Endothelial cell of umbilical vein (primary cell): ENCODE results near the gene DPY19L3. TPM values are rescaled to one million over a fixed set of nuclear protein-coding genes. Genes with fewer than 3 reads are reported as not detected.

Experiments used
- Bru-seq: library from RNA; stranded (reverse); fragments of 400-500 nt; gene quantifications from one replicate; lab custom pipeline; 2021; lab: Mats Ljungman, UMichigan
- BruChase-seq, 2 experiments: library from RNA; stranded (reverse); fragments of 400-500 nt; gene quantifications; one replicate each; lab custom pipeline; 2021; lab: Mats Ljungman, UMichigan
- BruUV-seq: library from RNA; stranded (reverse); fragments of 400-500 nt; replicated peaks from 2 replicates; lab custom pipeline; 2021; lab: Mats Ljungman, UMichigan
- CTCF ChIA-PET: fragments of 300-600, 350-600 bp; sonication (Branson Sonifier 250); formaldehyde crosslinking; loops from one replicate; lab custom pipeline; 2021; ENCODE audit warnings: antibody characterized with exemption, inconsistent platforms; lab: Charles Lee
- POLR2A ChIA-PET: fragments of 300-600, 350-600 bp; sonication (Branson Sonifier 250); formaldehyde crosslinking; loops from one replicate; lab custom pipeline; 2021; ENCODE audit warnings: antibody characterized with exemption, inconsistent platforms; lab: Charles Lee
- DNase-seq: peaks from one replicate; pipeline ENCODE4 v3.0.0-alpha.2; 2011; ENCODE audit warnings: low read depth, low spot score
- FAIRE-seq: peaks from 2 replicates; lab custom pipeline; 2011; peaks lifted over from hg19 to GRCh38; lab: Jason Lieb, UNC
- H2AFZ ChIP-seq: 2 replicates; pipeline ENCODE4 v1.6.0; 2012; ENCODE audit warnings: low read depth, low read length, control low read depth, inconsistent platforms
- H3K27ac ChIP-seq: 2 replicates; pipeline ENCODE4 v1.5.1; 2011; ENCODE audit warnings: low read depth, mild to moderate bottlenecking, control low read depth, low read length, moderate library complexity; ENCODE audit not compliant: insufficient read depth
- H3K27me3 ChIP-seq, 2 experiments: 2 replicates each; pipeline versions ENCODE4 v1.6.0 to v1.6.1; 2011; ENCODE audit warnings: low read length in 2 of 2, mixed read lengths in 1 of 2; ENCODE audit not compliant: control insufficient read depth in 2 of 2, insufficient read depth in 2 of 2
- H3K36me3 ChIP-seq, 2 experiments: 2 replicates in 1 of 2; 3 replicates in 1 of 2; pipeline ENCODE4 v1.5.1; 2011; ENCODE audit warnings: low read length in 2 of 2, mild to moderate bottlenecking in 1 of 2, moderate library complexity in 1 of 2; ENCODE audit not compliant: control insufficient read depth in 2 of 2, insufficient read depth in 2 of 2; ENCODE audit errors: extremely low read depth in 1 of 2
- H3K4me1 ChIP-seq: 3 replicates; pipeline ENCODE4 v1.5.1; 2011; ENCODE audit warnings: mild to moderate bottlenecking, low read length; ENCODE audit not compliant: control insufficient read depth, insufficient read depth; ENCODE audit errors: extremely low read depth
- H3K4me2 ChIP-seq: 2 replicates; pipeline ENCODE4 v1.6.1; 2011; ENCODE audit warnings: low read length, control low read depth, mixed read lengths; ENCODE audit not compliant: insufficient read depth
- H3K4me3 ChIP-seq, 3 experiments: fragments of 200-600 bp in 1 of 3; sonication (generic), shearing (Covaris generic) in 1 of 3; replicated peaks in 1 of 3; 2 replicates each; pipeline ENCODE4 v1.5.1; 2011 to 2016; ENCODE audit warnings: control low read depth in 3 of 3, low read length in 3 of 3, mild to moderate bottlenecking in 2 of 3, inconsistent platforms in 1 of 3, low read depth in 1 of 3, moderate library complexity in 1 of 3; ENCODE audit not compliant: insufficient read depth in 1 of 3
- H3K79me2 ChIP-seq: 2 replicates; pipeline ENCODE4 v1.6.0; 2012; ENCODE audit warnings: low read length, inconsistent platforms; ENCODE audit not compliant: control insufficient read depth, insufficient read depth
- H3K9ac ChIP-seq: replicated peaks from 2 replicates; pipeline ENCODE3; 2011; ENCODE audit warnings: low read length, control low read depth; ENCODE audit not compliant: insufficient read depth; ENCODE audit errors: extremely low read depth
- H3K9me1 ChIP-seq: replicated peaks from 3 replicates; pipeline ENCODE4 v1.6.0; 2011; ENCODE audit warnings: mild to moderate bottlenecking, low read length; ENCODE audit not compliant: control insufficient read depth, insufficient read depth; ENCODE audit errors: extremely low read depth
- H3K9me3 ChIP-seq: replicated peaks from 2 replicates; pipeline ENCODE4 v1.5.1; 2012; ENCODE audit warnings: low read length, inconsistent platforms; ENCODE audit not compliant: control insufficient read depth, insufficient read depth
- H4K20me1 ChIP-seq: replicated peaks from 2 replicates; pipeline ENCODE3; 2011; ENCODE audit warnings: mild to moderate bottlenecking, low read length; ENCODE audit not compliant: control insufficient read depth, insufficient read depth; ENCODE audit errors: extremely low read depth
- CTCF ChIP-seq, 2 donors: IDR thresholded peaks; 1 replicate in 1 of 2; 2 replicates in 1 of 2; pipeline ENCODE4 v1.5.1; 2011; ENCODE audit warnings: low read length in 2 of 2, mild to moderate bottlenecking in 2 of 2, moderate library complexity in 2 of 2, control low read depth in 1 of 2, inconsistent platforms in 1 of 2, low read depth in 1 of 2; ENCODE audit not compliant: insufficient read depth in 1 of 2; ENCODE audit errors: extremely low read depth in 1 of 2
- EZH2 ChIP-seq: IDR thresholded peaks from 2 replicates; pipeline ENCODE4 v1.6.1; 2012; ENCODE audit warnings: borderline replicate concordance, low read depth, mild to moderate bottlenecking, moderate library complexity, low read length, inconsistent platforms; ENCODE audit not compliant: severe bottlenecking
- FOS ChIP-seq: IDR thresholded peaks from 2 replicates; pipeline ENCODE4 v1.6.1; 2011; ENCODE audit warnings: mild to moderate bottlenecking, low read length, moderate library complexity, borderline replicate concordance; ENCODE audit not compliant: insufficient read depth
- GATA2 ChIP-seq: IDR thresholded peaks from 2 replicates; pipeline ENCODE4 v1.7.0; 2011; ENCODE audit warnings: low read depth, mild to moderate bottlenecking, moderate library complexity, mixed read lengths, low read length; ENCODE audit not compliant: insufficient read length, insufficient read depth
- JUN ChIP-seq: IDR thresholded peaks from 2 replicates; pipeline ENCODE4 v1.6.1; 2011; ENCODE audit warnings: borderline replicate concordance, low read depth; ENCODE audit not compliant: insufficient read length, insufficient read depth
- MAX ChIP-seq: IDR thresholded peaks from 2 replicates; pipeline ENCODE4 v1.6.1; 2011; ENCODE audit not compliant: insufficient read depth, insufficient read length
- MYC ChIP-seq: IDR thresholded peaks from one replicate; pipeline ENCODE4 v1.6.1; 2011; ENCODE audit warnings: mild to moderate bottlenecking, low read depth, low read length
- POLR2A ChIP-seq: IDR thresholded peaks from 2 replicates; pipeline ENCODE4 v1.6.1; 2012; ENCODE audit warnings: low read depth, mild to moderate bottlenecking, control low read depth, low read length
- POLR2AphosphoS5 ChIP-seq: IDR thresholded peaks from 2 replicates; pipeline ENCODE4 v1.6.1; 2012; ENCODE audit warnings: low read depth, mild to moderate bottlenecking, control low read depth, low read length, moderate library complexity; ENCODE audit not compliant: insufficient read depth
- dilution Hi-C: fragments of 300-500 bp; cut with MboI; formaldehyde crosslinking; loops from one replicate; pipeline ENCODE4 v1.15.0; 2019; ENCODE audit warnings: low sequenced_read_pairs; ENCODE audit not compliant: extremely low pct_ligation_motif_present
- intact Hi-C: fragments of 100-400 bp; cut with micrococcal nuclease; formaldehyde crosslinking; loops from one replicate; pipeline ENCODE4 v1.10.0; 2022
- long read RNA-seq: library from polyadenylated mRNA; stranded (forward); transcript quantifications from one replicate; pipeline ENCODE4 v2.0.0, GENCODE V29; 2021
- polyA minus RNA-seq, 3 experiments: library from RNA; depleted of rRNA, polyadenylated mRNA; stranded (reverse); fragments of >200 nt; gene quantifications; 1 replicate in 1 of 3; 2 replicates in 2 of 3; pipeline ENCODE4 v1.2.3, GENCODE V29; 2011
- polyA plus RNA-seq, 4 experiments: library from polyadenylated mRNA; depleted of rRNA in 3 of 4; stranded (reverse) in 3 of 4; unstranded in 1 of 4; fragments of >200 nt; gene quantifications; 2 replicates each; pipeline versions ENCODE4 v1.2.1 to v1.2.3, GENCODE V29; 2011 to 2012; ENCODE audit warnings: missing spikeins in 1 of 4
- total RNA-seq: library from RNA; stranded (reverse); gene quantifications from 2 replicates; pipeline ENCODE4 v1.2.3, GENCODE V29; 2021

Gene DPY19L3
- total RNA-seq: 39.3 and 39.5 TPM in 2 replicates
- polyA plus RNA-seq: 26.2 and 36.1 TPM in 2 replicates
- polyA plus RNA-seq (2011; cell fraction: cytosol; rRNA removed): 20.8 and 22.1 TPM in 2 replicates
- 141 and 143 TPM in 2 replicates for polyA plus RNA-seq (2011; cell fraction: nucleus; rRNA removed)
- 14.9 and 16.9 TPM in 2 replicates for polyA plus RNA-seq (2012)
- 45.2 and 69.5 TPM in 2 replicates for polyA minus RNA-seq
- 15.3 TPM for polyA minus RNA-seq (2011; cell fraction: cytosol; rRNA and poly(A)+ RNA removed)
- polyA minus RNA-seq (2011; cell fraction: nucleus; rRNA and poly(A)+ RNA removed): 64.1 and 97.8 TPM in 2 replicates
- percentile 76 among the genes with signal in this experiment for Bru-seq, nascent RNA
- percentile 65 among the genes with signal in this experiment for BruChase-seq, experiment 1, labeled RNA remaining after a 6-hour chase
- BruChase-seq, experiment 2, labeled RNA remaining after a 2-hour chase: percentile 70 among the genes with signal in this experiment
- long read RNA-seq, full-length matches to known transcripts: 9 of 16 reads
- long read RNA-seq, partial matches to known transcripts: 1 of 16 reads
- long read RNA-seq, other reads (novel, unspliced or antisense): 6 of 16 reads

- Histone ChIP-seq H3K9me3 (no peaks in the 10 kb centered on the region), H3K27me3 (no peaks in the 10 kb centered on the region), H3K9ac (peak within 1 kb of the TSS; percentile 98), H3K9me1 (no peaks in the 10 kb centered on the region), H2AFZ (peak within 1 kb of the TSS; percentile 69), H3K36me3 (peaks cover 4 to 5% of the 10 kb centered on the region in 2 experiments), H3K27ac (peak within 1 kb of the TSS; percentile 95), H3K4me3 (peak within 1 kb of the TSS; percentile 43 to 97 (median 72)), H3K4me1 (peaks cover 8% of the 10 kb centered on the region), H3K79me2 (peaks cover 7% of the 10 kb centered on the region), H3K4me2 (peak within 1 kb of the TSS; percentile 73), H4K20me1 (no peaks in the 10 kb centered on the region)
- intact Hi-C loops: loop anchor here (1.0 to 2.0 kb wide), 6 partner anchors 17 to 772 kb away; partner anchors contain the start of genes NUDT19, PDCD5 and ZNF507
- no TSS peak for BruUV-seq
- ChIA-PET POLR2A (interaction anchor here (0.6 to 1.2 kb wide), 6 partner anchors 16 to 194 kb away, joined by 3 to 12 read pairs (median 5); partner anchors contain the start of gene ZNF507), CTCF (interaction anchor here (1.0 to 1.5 kb wide), 3 partner anchors 12 to 32 kb away, joined by 4 to 6 read pairs (median 4); no protein-coding TSS in a partner anchor)
- peak; percentile 93 for FAIRE-seq
- DNase-seq: peak; percentile 93
- TF ChIP-seq MYC: peak; percentile 73
- TF ChIP-seq GATA2: no peak
- TF ChIP-seq EZH2: no peak
- no peak for TF ChIP-seq FOS
- peak; percentile 97 for TF ChIP-seq POLR2AphosphoS5
- TF ChIP-seq MAX: peak; percentile 63
- TF ChIP-seq POLR2A: peak; percentile 98
- TF ChIP-seq CTCF (IDR thresholded peaks at IDR 0.05; ENCODE audit: extremely low read depth in 1 of 2, insufficient read depth in 1 of 2, low read depth in 1 of 2, low read length in 2 of 2): no peak
- no peak for TF ChIP-seq JUN
- dilution Hi-C loops: no loop called here
Observed at GRCh38 chr19:32405431-32406160, at the start of gene DPY19L3. TSS of gene DPY19L3 (plus strand) at chr19:32405770. CDS start at chr19:32408254, 2,484 bp downstream.
